Measurements from ENCODE around the gene OR10K1.
A peak's percentile ranks its signal among the peaks of the same experiment; 100 is the strongest.
"Not testable (repeated sequence)": the region's sequence is repeated elsewhere in the genome, so short reads cannot be mapped to it uniquely, and the experiment has no call there.

Gene OR10K1, protein sequence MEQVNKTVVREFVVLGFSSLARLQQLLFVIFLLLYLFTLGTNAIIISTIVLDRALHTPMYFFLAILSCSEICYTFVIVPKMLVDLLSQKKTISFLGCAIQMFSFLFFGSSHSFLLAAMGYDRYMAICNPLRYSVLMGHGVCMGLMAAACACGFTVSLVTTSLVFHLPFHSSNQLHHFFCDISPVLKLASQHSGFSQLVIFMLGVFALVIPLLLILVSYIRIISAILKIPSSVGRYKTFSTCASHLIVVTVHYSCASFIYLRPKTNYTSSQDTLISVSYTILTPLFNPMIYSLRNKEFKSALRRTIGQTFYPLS

DNA sequence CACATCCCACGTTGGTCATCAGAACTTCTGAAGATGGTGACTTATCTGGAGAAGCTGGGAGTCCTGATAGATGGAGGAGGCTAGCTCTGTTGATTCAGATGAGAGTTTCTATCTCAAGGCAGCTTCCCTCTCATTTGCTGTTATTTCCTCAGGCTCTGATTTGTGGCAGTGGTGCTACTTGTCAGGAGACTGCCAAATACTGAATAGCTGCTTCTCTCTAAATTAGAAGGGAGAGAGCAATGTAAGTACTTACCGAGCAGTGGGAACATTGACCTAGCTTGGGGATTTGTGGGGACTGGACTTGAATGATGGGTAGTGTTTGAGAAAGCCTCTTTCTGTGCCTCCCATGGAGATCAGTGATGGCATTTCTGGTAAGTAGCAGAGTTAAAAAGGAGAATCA is at the start of gene OR10K1:
Gene OR10K1, plus strand, starts transcription at position 301 of the 400 bp plus-strand sequence. CDS start 3,728 bp downstream, outside the sequence.
- DNase-seq, result no peak

DNA sequence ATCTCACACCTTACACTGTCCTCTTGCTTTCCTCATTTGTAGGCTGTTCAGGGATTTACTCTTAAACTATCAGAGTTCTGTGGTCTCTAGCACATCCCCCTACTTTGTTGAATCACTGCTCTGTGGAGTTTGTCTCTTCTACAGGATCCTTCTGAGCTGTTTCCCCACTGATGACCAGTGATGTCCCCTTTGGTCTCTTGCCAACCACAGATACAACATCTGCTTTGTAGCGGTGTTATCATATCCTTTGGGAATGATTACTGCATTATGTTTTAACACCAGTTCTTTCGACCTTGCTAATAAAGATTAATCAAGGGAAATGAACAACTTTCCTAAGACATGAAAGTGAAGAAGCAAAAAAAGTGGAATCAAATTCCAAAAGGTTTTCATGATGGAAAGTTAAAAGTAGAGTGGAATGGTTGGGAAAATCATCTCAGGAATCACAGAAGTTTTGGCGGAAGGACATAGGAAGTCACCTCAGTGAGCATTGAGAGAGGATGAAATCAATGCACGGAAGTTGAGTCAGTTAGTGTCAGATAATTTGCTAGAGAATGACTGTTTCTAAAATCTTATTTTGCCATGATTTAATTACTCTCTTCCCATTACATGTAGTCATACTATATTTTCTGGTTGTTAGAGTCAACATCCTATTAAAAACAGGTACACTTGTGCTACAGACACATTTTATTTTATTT is 46.8 kb upstream of the OR10K1 start:
- DNase-seq, result no peak

GRCh38 chr1:158417586-158417985 is 44.0 kb upstream of the OR10K1 start:
- DNase-seq, result no peak

- DNase-seq, result no peak
These were observed 39.4 kb upstream of the OR10K1 start for GRCh38 chr1:158422212-158422611.

DNA sequence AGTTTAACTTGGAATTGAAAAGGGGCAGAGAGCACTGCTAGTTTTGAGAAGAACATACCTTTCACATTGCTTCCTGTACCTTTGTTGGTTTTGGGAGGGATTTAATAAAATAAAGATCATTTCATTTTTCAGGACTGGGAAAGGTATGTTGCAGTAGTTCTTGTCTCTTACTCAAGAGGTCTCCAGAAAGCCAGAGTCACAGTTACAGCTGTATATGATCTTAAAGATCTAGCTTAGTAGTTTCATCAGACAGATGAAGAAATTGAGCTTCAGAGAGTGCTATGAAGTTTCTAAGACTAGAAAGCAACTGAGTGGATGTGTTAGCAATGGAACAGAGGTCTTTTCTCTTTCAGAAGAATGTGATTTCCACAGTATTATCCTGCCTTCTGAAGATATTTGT is 36.6 kb upstream of the OR10K1 start:
- no peak for DNase-seq

- no peak for DNase-seq
These were observed 35.5 kb upstream of the OR10K1 start, which contains the start of gene OR10K2 for GRCh38 chr1:158426137-158426536. OR10K2 (minus strand) TSS chr1:158426237; CDS start chr1:158420866, 5,371 bp downstream.

- not testable (repeated sequence) for DNase-seq
These were observed 31.5 kb upstream of the OR10K1 start for GRCh38 chr1:158430163-158430562.

- DNase-seq, result no peak
These were observed 26.9 kb upstream of the OR10K1 start for GRCh38 chr1:158434741-158435140.

DNA sequence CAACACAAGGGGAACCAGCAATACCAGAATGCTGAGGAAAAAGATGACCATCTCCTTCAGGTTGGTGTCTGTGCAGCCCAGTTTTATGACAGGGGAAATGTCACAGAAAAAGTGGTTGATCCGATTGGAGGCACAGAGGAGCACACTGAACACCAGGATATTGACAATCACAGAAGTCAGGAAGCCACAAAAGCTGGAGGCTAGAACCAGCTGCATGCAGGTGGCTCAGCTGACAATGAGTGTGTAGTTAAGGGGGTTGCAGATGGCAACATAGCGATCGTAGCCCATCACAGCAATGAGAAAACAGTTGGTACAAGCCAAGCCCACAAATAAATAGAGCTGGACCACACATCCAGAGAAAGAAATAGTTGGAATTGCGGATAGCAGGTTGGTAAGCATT is 16.3 kb upstream of the OR10K1 start:
- DNase-seq, result no peak

DNA sequence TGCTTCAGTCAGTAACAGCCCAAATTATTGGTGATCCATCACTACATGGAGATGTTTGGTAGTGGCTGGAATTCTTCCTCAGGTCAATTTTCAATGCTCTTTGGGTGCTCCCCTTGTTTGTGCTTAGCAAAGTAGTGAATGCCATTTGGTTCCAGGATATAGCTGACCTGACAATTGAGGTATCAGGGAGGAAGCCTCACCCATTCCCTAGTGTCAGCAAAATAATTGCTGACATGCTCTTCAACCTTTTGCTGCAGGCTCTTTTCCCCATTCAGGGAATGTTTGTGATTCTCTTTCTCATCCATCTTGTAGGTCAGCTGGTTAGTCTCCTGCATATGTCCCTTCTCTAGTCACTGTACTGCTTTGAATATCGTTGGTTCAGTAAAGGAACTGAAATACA is 7.1 kb upstream of the OR10K1 start:
- no peak for DNase-seq

GRCh38 chr1:158457246-158457645 is 4.4 kb upstream of the OR10K1 start:
- no peak for DNase-seq

- no peak for DNase-seq
These were observed 3.4 kb upstream of the OR10K1 start for GRCh38 chr1:158458263-158458662.

DNA sequence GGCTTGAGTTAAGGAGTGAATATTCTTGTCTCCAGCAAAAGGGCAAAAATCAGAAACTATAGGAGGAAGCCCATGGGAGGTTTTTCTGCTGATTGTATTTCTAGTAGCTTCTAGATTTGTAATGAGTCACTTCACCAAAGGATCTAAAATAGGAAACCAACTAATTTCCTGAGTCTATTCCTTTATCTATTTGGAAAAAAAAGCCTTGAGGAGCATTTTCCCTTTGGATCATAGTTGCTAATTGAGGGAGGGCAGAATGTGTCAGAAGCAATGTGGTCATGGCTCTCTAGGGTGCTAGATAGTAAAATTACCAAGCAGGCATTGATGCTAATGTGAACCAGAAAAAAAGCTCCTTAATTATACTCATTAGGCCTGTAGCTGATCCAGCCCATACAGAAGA is 10.3 kb downstream of the OR10K1 start, which contains the start of gene OR10R2:
Gene OR10R2, plus strand, starts transcription at position 301 of the 400 bp plus-strand sequence. CDS start 106 bp downstream, outside the sequence.
- peak; percentile 3 for DNase-seq

DNA sequence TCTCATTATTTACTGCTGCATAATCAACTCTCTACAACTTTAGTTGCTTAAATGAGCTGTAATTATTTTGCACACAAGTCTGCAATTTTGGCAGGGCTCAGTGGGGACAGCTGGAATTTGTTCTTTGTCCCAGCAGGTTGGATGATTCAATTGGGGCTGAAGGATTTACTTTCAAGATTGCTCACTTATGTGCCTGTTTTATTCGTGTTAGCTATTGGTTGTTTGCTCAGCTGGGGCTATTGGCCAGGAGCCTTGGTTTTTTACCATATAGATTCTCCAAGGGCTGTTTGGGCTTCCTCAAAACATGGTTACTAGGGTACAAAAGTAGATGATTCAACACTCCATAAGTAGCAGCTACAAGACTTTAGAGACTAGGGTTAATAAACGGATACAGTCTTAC is 23.8 kb downstream of the OR10K1 start:
- DNase-seq, result no peak

DNA sequence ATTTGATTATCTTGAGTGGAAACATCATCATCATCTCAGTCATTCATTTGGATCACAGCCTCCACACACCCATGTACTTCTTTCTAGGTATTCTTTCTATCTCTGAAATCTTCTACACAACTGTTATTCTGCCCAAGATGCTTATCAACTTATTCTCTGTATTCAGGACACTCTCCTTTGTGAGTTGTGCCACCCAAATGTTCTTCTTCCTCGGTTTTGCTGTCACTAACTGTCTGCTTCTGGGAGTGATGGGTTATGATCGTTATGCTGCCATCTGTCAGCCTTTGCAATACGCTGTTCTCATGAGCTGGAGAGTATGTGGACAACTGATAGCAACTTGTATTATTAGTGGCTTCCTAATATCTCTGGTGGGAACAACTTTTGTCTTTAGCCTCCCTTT is 29.7 kb downstream of the OR10K1 start:
- DNase-seq, result no peak

DNA sequence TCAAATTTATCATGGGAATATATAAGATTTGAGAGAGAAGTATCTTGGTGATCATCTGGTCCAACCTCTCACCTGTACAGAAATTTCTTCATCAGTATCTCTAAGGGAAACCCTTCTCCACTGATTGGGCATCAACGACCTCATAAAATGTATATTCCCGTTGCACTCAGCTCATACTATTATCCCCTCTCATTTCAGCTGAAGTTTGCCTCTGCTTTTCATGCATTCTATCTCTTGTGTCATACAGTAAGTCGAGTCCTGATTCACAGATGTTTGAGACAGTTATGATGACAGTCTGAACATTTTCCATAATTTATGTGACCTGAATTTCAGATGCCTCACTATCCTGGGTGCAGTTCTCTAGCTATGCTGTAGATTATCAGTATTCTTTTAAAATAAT is 31.4 kb downstream of the OR10K1 start:
- DNase-seq, result no peak

DNA sequence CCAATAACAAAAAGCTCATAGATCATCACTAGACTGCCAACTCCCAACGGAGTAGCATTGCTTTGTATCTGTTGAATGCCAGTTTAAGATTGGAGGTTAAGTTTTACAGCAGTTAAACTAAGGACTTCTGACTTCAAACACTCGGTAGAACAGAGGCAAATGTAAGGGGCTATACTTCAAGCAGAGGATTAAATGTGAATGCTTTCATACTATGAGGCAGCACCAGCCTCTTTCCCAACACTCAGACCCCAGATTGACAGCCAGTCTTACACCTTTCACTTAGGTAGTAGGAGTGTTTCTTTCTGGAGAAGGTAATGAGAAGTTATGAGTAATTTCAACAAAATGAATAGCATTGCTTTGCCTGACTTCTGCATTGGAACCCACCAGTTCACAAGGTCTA is 33.2 kb downstream of the OR10K1 start:
- DNase-seq, result no peak

DNA sequence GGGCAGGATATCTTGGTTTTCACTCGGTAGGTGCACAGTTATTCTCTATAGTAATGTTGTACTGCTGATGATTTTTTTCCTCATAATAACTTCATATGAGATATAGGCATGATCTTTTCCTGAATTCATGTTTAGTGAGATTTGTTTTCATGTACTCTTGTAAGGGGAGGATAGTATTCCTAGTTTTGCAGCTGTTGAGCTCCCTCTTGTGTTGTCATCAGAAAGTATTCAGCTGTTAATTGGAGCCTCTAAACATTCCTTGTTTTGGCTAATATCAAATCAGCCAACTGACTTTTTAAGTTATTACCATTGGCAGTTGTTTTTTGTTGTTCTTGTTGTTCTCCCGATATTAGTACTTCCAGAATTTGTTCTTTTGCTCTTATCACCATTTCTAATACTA is 34.7 kb downstream of the OR10K1 start:
- no peak for DNase-seq

- no peak for DNase-seq
These were observed 44.8 kb downstream of the OR10K1 start for GRCh38 chr1:158506369-158506987.

DNA sequence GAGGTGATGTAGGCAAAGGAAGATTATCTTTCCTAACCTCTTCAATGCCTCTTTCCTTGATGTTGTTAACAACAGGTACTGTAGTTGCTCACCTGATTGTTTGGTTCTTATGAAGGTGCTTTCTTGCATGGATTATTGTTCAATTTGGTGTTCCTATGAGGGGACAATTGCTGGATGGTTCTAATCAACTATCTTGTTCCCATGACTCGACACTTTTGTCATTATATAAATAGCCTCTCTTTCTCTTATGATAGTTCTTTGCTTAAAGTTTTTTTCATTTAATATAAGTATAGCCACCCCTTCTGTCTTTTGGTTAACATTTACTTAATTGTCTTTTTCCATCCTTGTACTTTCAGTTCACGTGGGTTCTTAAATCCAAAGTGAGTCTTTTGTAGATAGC is 45.9 kb downstream of the OR10K1 start:
- no peak for DNase-seq

GRCh38 chr1:158509471-158510156 is 48.0 kb downstream of the OR10K1 start:
- no peak for DNase-seq

GRCh38 chr1:158516966-158517365 is 55.3 kb downstream of the OR10K1 start:
- no peak for DNase-seq

Measured in retina (tissue), 1 donor.